IPS-NIHi7 (cell line): ENCODE measurements around the gene ZNF541.

Experiments used
- DNase-seq: peaks from one replicate; pipeline ENCODE4 v3.0.0; 2012; ENCODE audit warnings: mixed read lengths; ENCODE audit errors: extremely low spot score

The ZNF541 gene

DNA sequence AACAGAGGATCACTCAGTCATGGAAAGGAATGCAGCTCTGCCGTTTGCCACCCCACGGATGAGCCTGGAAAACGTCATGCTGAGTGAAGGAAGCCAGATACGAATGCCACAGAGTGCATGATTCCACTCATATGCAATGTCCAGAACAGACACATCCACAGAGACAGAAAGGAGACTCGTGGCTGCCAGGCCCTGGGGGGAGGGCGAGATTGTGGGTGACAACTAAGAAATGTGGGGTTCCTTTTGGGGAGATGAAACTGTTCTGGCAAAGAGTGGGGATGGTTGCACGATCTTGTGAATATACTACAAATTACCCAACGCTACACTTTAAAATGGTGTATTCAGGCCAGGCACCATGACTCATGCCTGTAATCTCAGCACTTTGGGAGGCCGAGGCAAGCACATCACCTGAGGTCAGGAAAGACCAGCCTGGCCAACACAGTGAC, 30.9 kb downstream of the ZNF541 start:
- no peak for DNase-seq

DNA sequence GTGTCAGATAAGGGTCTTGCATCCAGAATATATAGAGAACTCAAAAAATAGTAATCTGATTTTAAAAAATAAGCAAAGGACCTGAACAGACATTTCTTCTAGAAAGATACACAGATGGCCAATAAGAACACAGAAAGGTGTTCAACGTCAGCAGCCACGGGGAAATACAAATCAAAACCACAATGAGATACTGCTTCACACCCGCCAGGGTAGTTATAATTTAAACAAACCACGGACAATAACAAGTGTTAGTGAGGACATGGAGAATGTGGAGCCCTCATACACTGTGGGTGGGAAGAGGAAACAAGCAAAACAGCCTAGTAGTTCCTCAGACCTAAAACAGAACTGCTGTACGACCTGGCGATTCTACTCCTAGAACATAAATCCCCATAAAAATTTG, 31.4 kb downstream of the ZNF541 start:
- DNase-seq, result no peak

- DNase-seq, result peak; percentile 64
These were observed 32.2 kb downstream of the ZNF541 start for GRCh38 chr19:47540748-47541147.

DNA sequence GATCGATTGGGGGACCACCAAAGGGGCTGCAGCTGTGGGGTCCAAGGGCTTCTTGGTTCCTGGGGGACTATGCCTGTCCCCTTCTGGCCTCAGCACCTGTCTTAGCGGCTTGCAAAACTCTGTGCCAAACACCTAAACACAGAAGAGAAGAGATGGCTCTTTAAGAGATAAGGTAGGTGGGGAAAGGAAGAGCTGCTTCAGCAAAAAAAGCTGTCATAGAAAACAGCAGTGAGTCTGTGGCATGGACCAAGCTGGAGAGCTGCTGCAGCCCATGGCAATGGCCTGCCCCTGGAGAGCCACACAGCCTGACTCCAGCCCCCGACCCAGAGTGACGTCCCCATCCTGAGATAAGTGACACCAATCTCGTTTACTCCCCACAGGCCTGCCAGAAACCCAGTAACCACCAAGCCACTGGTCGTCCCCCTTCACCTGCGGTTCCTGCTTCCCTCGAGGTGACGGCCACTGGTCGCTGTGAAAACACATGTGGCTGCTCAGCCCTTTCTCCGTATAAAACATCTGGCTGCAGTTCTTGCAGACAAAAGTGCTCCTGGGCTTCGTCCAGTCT, 33.1 kb downstream of the ZNF541 start:
- no peak for DNase-seq

GRCh38 chr19:47538812-47539211, 34.1 kb downstream of the ZNF541 start:
- DNase-seq, result no peak

GRCh38 chr19:47537493-47537892, 35.5 kb downstream of the ZNF541 start:
- DNase-seq, result no peak

GRCh38 chr19:47534628-47535027, 38.3 kb downstream of the ZNF541 start:
- DNase-seq, result no peak

DNA sequence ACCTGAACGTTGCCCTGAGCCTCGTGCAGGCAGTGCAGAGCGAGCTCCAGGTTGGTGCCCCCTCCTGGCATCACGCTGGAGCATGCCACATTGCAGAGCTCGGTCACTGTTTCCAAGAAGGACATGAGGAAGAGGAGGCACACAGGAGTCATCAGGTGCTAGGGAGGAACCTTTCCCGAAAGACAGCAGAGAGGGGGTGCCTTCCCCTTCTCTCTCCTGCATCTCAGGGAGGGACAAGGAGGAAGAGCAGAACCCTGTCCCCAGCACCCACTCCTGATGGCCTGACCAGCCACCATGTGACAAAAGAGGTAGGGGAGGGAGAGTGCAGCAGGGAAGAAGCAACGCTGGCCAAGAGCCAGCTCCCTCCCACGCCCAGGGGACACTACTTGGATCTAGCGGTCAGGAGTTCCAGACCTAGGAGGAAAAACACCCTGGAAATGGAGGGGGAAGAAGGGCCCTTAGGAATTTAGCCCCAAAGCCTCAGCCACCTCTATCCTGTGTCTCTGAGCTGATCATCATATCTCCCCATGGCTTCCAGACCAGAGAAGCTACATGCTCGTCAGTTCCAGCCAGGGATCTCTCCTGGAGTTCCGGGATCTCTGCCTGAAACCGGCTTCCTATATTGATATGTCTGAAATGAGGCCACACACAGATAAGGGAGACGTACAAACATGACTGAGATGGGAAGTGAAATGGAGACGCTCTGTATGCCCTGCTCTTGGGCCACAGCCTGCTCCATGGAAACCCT, 41.1 kb downstream of the ZNF541 start:
- DNase-seq, result no peak

DNA sequence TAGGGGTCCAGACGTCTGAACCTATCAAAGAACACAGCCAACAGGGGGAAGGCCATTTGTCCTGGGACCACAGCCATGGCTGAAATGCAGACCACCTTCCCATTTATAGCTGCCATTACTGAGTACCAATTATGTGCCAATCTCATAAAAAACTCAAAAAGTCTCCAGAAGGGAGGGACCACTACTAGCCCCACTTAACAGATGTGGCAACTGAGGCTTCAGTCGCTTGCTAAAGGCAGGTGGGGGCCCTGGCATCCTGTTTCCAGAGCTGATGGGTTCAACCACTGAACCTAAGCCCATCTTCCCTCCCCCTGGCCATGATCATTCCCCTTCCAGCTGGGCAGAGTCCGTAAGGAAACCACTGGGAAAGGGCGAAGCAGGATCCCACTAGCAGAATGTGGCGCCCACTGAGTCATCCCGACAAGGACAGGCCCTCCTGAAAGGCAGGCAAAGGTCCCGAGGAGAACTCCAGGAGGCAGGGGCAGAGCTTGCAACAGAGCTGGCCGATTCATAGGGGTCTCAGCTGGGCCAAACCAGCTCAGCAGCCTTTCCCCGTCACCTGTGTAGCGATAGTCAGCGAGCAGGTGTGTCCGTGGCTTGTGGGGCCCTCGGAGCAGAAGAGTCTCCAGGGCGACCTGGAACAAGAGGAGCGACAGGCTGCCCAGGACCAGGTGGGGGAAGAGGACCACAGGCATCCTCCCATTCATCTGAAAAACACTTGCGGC, 43.8 kb downstream of the ZNF541 start:
- no peak for DNase-seq

- no peak for DNase-seq
These were observed 46.1 kb downstream of the ZNF541 start for GRCh38 chr19:47526798-47527197.

GRCh38 chr19:47523473-47523872, 49.5 kb downstream of the ZNF541 start:
- no peak for DNase-seq
